HepG2 (cell line): ENCODE measurements around the gene LOXL3. TPM values are rescaled to one million over a fixed set of nuclear protein-coding genes. Genes with fewer than 3 reads are reported as not detected.

Experiments used
- AKAP8 ChIP-seq: sonication (generic); formaldehyde crosslinking; IDR thresholded peaks from 2 replicates; pipeline ENCODE4 v1.5.1; 2020; ENCODE audit warnings: mild to moderate bottlenecking, missing genetic modification reagents
- ESRRA ChIP-seq: sonication (generic); formaldehyde crosslinking; IDR thresholded peaks from 2 replicates; pipeline ENCODE4 v1.5.1; 2020; ENCODE audit warnings: mild to moderate bottlenecking, low read depth, missing genetic modification reagents
- HDAC2 ChIP-seq: sonication (generic); formaldehyde crosslinking; IDR thresholded peaks from 2 replicates; pipeline ENCODE4 v1.4.0; 2020; ENCODE audit warnings: missing genetic modification reagents
- HNRNPH1 ChIP-seq: fragments of 200-400 bp; formaldehyde crosslinking; optimal IDR thresholded peaks from 2 replicates; pipeline ENCODE3; 2017; ENCODE audit warnings: mild to moderate bottlenecking, low read depth, low read length
- IRF2 ChIP-seq: IDR thresholded peaks from 2 replicates; pipeline ENCODE4 v1.6.1; 2018; ENCODE audit warnings: missing genetic modification reagents, missing compliant biosample characterization
- NCOR1 ChIP-seq: fragments of 200-600 bp; sonication (generic); IDR thresholded peaks from 2 replicates; pipeline ENCODE4 v1.7.0; 2017; ENCODE audit warnings: antibody characterized with exemption, low read length, borderline replicate concordance
- NFIB ChIP-seq: sonication (generic); formaldehyde crosslinking; IDR thresholded peaks from 2 replicates; pipeline ENCODE4 v1.9.0; 2021; ENCODE audit warnings: missing genetic modification reagents, mild to moderate bottlenecking, borderline replicate concordance
- TCF7 ChIP-seq: sonication (generic); IDR thresholded peaks from 2 replicates; pipeline ENCODE4 v1.6.1; 2016; ENCODE audit warnings: antibody characterized with exemption, low read depth
- ZNF781 ChIP-seq: sonication (generic); formaldehyde crosslinking; IDR thresholded peaks from 2 replicates; pipeline ENCODE4 v1.5.1; 2020; ENCODE audit warnings: borderline replicate concordance, mild to moderate bottlenecking, missing genetic modification reagents; ENCODE audit errors: not compliant biosample characterization
- polyA plus RNA-seq, 8 experiments: library from polyadenylated mRNA; depleted of rRNA in 3 of 8; stranded (reverse) in 7 of 8; unstranded in 1 of 8; fragments of >200 nt; fragmentation: Illumina TruSeq in 4 of 8; extraction: Trizol in 4 of 8; gene quantifications; 2 replicates each; pipeline versions ENCODE4 v1.2.1 to v1.2.3, GENCODE V29; 2011 to 2016; ENCODE audit warnings: low read depth in 4 of 8, missing spikeins in 1 of 8, mixed read lengths in 1 of 8; ENCODE audit not compliant: insufficient read depth in 1 of 8
- total RNA-seq, 5 experiments: library from RNA; depleted of rRNA; stranded (reverse); fragments of >200 nt; fragmentation: Illumina TruSeq; extraction: Trizol; gene quantifications; 2 replicates each; pipeline ENCODE4 v1.2.3, GENCODE V29; 2016; ENCODE audit warnings: low read depth in 1 of 5
- TF ChIP-seq, protein P1 (sequence below): sonication (generic); formaldehyde crosslinking; IDR thresholded peaks from 2 replicates; pipeline ENCODE4 v1.4.0; 2020; ENCODE audit warnings: mild to moderate bottlenecking, missing genetic modification reagents
- TF ChIP-seq, protein P2 (sequence below): sonication (generic); formaldehyde crosslinking; IDR thresholded peaks from 2 replicates; pipeline ENCODE4 v1.4.0; 2020; ENCODE audit warnings: missing genetic modification reagents
- TF ChIP-seq, protein P3 (sequence below): sonication (generic); formaldehyde crosslinking; IDR thresholded peaks from 2 replicates; pipeline ENCODE4 v1.9.0; 2021; ENCODE audit warnings: mild to moderate bottlenecking, missing genetic modification reagents
- TF ChIP-seq, protein P4 (sequence below): IDR thresholded peaks from 2 replicates; pipeline ENCODE4 v1.6.1; 2018; ENCODE audit warnings: missing genetic modification reagents, mild to moderate bottlenecking, missing compliant biosample characterization
- TF ChIP-seq, protein P5 (sequence below), 2 experiments: sonication (generic) in 1 of 2; formaldehyde crosslinking in 1 of 2; IDR thresholded peaks; 2 replicates each; pipeline versions ENCODE4 v1.5.1 to v1.6.1; 2011 to 2020; ENCODE audit warnings: borderline replicate concordance in 1 of 2, low read depth in 1 of 2, low read length in 1 of 2, mild to moderate bottlenecking in 1 of 2, missing genetic modification reagents in 1 of 2, moderate library complexity in 1 of 2

Gene LOXL3
- total and polyA plus RNA-seq, 2 of the 13 experiments (the other 11 are each of a cell fraction or from before 2014, with no cell fraction given), result 0.55 to 6.5 TPM

DNA sequence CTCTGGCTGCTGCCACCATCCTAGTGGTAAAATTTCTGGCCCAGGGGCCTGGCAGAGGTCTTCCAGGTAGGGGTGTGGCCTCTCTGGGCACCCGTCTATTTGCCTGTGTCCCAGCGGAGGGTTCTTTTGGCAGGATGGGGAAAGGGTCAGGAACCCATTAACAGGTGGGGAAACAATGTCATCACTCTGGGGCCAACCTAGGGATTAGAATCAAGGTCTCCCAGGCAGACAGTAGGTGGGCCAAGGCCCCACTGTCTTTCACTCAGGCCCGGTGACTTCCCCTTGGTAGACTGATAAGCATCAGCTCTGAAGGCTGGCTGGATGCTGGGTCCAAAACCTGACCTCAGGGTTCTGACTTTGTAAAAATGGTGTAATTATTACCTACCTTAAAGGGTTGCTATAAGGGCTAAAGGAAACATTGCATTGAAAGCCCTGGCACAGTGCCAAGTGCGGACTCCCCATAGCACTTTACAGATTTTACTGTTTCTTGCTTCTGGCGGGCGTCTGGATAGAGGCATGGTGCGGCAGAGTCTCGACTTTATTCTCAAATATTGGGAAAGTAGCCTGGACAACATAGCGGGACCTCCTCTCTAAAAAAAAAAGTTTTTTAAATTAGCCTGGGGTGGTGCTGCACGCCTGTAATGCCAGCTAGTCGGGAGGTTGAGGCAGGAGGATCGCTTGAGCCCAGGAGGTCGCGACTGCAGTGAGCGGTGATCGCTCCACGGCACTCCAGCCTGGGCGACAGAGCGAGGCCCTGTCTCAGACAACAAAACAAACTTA is 56.6 kb downstream of the LOXL3 start (continued):
- TF ChIP-seq, protein P1, sequence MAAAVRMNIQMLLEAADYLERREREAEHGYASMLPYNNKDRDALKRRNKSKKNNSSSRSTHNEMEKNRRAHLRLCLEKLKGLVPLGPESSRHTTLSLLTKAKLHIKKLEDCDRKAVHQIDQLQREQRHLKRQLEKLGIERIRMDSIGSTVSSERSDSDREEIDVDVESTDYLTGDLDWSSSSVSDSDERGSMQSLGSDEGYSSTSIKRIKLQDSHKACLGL (CRISPR knock-in tag), result peak; percentile 34; the same call in 1 of the 2 replicates
- TF ChIP-seq, protein P2, sequence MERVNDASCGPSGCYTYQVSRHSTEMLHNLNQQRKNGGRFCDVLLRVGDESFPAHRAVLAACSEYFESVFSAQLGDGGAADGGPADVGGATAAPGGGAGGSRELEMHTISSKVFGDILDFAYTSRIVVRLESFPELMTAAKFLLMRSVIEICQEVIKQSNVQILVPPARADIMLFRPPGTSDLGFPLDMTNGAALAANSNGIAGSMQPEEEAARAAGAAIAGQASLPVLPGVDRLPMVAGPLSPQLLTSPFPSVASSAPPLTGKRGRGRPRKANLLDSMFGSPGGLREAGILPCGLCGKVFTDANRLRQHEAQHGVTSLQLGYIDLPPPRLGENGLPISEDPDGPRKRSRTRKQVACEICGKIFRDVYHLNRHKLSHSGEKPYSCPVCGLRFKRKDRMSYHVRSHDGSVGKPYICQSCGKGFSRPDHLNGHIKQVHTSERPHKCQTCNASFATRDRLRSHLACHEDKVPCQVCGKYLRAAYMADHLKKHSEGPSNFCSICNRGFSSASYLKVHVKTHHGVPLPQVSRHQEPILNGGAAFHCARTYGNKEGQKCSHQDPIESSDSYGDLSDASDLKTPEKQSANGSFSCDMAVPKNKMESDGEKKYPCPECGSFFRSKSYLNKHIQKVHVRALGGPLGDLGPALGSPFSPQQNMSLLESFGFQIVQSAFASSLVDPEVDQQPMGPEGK, result peak; percentile 70; the same call in 1 of the 2 replicates
- TF ChIP-seq HDAC2 (0 out of 2 replicates have a peak, but pooled peaks have one; percentile 37), NCOR1 (peak; percentile 72; the same call in 1 of the 2 replicates), ZNF781 (CRISPR knock-in tag) (peak; percentile 16), NFIB (CRISPR knock-in tag) (peak; percentile 94), AKAP8 (CRISPR knock-in tag) (no peak; the same call in 1 of the 2 replicates), IRF2 (CRISPR knock-in tag) (peak; percentile 9; the same call in 1 of the 2 replicates), ESRRA (CRISPR knock-in tag) (0 out of 2 replicates have a peak, but pooled peaks have one; percentile 18), TCF7 (peak; percentile 58; the same call in 1 of the 2 replicates), HNRNPH1 (no peak)
- TF ChIP-seq, protein P3, sequence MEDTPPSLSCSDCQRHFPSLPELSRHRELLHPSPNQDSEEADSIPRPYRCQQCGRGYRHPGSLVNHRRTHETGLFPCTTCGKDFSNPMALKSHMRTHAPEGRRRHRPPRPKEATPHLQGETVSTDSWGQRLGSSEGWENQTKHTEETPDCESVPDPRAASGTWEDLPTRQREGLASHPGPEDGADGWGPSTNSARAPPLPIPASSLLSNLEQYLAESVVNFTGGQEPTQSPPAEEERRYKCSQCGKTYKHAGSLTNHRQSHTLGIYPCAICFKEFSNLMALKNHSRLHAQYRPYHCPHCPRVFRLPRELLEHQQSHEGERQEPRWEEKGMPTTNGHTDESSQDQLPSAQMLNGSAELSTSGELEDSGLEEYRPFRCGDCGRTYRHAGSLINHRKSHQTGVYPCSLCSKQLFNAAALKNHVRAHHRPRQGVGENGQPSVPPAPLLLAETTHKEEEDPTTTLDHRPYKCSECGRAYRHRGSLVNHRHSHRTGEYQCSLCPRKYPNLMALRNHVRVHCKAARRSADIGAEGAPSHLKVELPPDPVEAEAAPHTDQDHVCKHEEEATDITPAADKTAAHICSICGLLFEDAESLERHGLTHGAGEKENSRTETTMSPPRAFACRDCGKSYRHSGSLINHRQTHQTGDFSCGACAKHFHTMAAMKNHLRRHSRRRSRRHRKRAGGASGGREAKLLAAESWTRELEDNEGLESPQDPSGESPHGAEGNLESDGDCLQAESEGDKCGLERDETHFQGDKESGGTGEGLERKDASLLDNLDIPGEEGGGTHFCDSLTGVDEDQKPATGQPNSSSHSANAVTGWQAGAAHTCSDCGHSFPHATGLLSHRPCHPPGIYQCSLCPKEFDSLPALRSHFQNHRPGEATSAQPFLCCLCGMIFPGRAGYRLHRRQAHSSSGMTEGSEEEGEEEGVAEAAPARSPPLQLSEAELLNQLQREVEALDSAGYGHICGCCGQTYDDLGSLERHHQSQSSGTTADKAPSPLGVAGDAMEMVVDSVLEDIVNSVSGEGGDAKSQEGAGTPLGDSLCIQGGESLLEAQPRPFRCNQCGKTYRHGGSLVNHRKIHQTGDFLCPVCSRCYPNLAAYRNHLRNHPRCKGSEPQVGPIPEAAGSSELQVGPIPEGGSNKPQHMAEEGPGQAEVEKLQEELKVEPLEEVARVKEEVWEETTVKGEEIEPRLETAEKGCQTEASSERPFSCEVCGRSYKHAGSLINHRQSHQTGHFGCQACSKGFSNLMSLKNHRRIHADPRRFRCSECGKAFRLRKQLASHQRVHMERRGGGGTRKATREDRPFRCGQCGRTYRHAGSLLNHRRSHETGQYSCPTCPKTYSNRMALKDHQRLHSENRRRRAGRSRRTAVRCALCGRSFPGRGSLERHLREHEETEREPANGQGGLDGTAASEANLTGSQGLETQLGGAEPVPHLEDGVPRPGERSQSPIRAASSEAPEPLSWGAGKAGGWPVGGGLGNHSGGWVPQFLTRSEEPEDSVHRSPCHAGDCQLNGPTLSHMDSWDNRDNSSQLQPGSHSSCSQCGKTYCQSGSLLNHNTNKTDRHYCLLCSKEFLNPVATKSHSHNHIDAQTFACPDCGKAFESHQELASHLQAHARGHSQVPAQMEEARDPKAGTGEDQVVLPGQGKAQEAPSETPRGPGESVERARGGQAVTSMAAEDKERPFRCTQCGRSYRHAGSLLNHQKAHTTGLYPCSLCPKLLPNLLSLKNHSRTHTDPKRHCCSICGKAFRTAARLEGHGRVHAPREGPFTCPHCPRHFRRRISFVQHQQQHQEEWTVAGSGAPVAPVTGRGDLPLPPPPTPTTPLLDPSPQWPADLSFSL, result no peak
- TF ChIP-seq, protein P4, sequence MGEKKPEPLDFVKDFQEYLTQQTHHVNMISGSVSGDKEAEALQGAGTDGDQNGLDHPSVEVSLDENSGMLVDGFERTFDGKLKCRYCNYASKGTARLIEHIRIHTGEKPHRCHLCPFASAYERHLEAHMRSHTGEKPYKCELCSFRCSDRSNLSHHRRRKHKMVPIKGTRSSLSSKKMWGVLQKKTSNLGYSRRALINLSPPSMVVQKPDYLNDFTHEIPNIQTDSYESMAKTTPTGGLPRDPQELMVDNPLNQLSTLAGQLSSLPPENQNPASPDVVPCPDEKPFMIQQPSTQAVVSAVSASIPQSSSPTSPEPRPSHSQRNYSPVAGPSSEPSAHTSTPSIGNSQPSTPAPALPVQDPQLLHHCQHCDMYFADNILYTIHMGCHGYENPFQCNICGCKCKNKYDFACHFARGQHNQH, result peak; percentile 8; the same call in 1 of the 2 replicates
- TF ChIP-seq, protein P5, sequence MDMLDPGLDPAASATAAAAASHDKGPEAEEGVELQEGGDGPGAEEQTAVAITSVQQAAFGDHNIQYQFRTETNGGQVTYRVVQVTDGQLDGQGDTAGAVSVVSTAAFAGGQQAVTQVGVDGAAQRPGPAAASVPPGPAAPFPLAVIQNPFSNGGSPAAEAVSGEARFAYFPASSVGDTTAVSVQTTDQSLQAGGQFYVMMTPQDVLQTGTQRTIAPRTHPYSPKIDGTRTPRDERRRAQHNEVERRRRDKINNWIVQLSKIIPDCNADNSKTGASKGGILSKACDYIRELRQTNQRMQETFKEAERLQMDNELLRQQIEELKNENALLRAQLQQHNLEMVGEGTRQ (IDR thresholded peaks at IDR 0.05; ENCODE audit: low read depth, low read length), result no peak
- TF ChIP-seq, protein P5 (CRISPR knock-in tag; IDR thresholded peaks at IDR 0.05; ENCODE audit: borderline replicate concordance), result no peak
